HG02642 (cell line): Measurements from ENCODE around the gene MXI1.

Experiments
- ATAC-seq: cut with Tn5 transposase; IDR thresholded peaks from one replicate; pipeline ENCODE4 v1.9.1; 2021; ENCODE audit warnings: mild to moderate bottlenecking; ENCODE audit not compliant: unreplicated experiment, poor library complexity

Gene MXI1

DNA sequence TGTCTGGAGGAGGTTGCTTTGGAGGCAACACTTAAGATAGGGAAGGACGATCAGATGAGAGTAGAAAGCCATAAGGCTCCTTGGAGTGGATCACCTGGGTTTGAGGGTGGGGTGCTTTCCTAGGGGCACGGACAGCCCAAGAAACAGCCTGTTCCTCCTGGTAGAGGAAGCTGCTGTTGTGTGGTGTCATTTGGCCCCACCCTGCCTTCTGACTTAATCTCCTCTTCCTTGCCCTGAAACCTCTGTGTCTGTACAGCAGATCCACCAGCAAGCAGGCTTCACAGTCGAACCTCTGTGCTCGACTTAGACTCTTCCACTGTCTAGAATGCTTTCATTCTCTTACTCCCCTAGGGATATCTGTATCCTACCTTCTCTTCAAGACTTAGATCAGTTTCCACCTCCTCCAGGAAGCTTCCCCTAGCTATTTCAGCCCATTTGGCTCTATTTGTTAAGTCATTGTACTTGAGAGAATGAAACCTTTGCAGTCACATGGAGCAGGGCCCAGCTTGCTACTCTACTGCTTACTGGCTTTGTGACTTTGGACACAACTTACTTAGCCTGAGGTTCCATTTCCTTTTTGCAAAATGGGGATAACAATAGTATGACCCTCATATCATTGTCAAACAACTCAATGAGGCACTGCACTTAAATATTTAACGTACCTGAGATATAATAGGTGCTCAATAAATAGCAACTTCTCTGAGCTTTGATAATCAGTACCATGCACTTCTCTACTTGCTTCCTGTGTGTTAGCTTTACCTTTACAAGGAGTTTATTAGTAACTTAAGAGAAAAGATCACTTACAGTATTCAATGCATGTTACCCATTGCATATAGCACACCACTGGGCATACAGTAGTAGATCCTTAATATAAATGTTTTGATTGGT lies 5.0 kb downstream of the MXI1 start:
- ATAC-seq = no peak

GRCh38 chr10:110214371-110214826 lies 7.0 kb downstream of the MXI1 start:
- no peak for ATAC-seq

GRCh38 chr10:110215286-110216170 lies 8.1 kb downstream of the MXI1 start:
- no peak for ATAC-seq

- ATAC-seq = no peak
Measured at GRCh38 chr10:110216240-110216639, 8.8 kb downstream of the MXI1 start.

DNA sequence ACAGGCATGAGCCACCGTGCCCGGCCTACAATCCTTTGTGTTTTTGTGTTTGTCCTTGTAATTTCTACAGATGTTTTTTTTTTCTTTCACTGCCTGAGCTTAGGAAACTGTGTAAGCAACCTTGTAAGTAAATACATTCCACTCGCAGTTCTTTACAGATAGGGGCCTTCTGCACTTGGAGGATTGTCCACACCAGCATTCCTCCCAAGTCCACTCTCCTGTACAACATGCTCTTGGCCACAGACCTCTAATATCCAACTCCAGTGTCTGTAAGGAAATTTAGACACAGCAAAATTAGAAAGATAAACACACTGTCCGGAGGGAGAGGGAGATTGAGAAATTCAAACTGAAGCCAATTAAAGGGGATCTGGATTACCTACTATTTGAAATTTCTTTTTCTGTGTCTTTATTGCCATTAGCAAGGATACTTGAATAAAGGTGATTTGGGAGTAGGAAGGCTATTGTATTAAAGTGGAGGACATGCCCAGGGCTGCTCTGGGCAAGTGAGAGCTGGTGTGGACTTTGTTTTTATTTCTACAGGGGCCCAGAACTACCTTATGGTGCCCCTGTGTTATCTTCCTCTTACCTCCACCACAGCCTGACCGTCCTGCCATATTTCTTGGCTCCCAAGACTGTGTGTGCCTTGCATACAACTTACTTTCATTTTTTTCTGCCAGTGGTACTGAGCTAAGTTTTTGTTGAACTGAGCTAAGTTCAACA lies 9.7 kb downstream of the MXI1 start:
- no peak for ATAC-seq

DNA sequence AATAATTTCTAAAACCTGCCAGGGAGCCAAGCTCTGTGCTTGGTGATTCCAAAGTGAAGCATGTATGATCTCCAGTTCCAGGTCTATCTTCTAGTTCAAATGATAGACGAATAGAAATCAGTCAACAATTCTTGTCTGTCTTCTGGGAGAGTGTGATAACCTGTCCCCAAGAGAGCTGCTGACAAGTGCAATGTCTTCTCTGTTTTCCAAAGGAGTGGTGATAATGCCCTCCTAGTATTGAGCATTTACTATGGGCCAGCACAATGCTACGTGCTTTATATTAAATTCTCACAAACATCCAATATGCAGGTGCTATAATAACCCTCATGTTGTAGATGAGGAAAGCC lies 10.2 kb downstream of the MXI1 start:
- no peak for ATAC-seq

- ATAC-seq = no peak
Measured at GRCh38 chr10:110218632-110219031, 11.2 kb downstream of the MXI1 start.

- ATAC-seq = no peak
Measured at GRCh38 chr10:110219884-110220283, 12.5 kb downstream of the MXI1 start.

DNA sequence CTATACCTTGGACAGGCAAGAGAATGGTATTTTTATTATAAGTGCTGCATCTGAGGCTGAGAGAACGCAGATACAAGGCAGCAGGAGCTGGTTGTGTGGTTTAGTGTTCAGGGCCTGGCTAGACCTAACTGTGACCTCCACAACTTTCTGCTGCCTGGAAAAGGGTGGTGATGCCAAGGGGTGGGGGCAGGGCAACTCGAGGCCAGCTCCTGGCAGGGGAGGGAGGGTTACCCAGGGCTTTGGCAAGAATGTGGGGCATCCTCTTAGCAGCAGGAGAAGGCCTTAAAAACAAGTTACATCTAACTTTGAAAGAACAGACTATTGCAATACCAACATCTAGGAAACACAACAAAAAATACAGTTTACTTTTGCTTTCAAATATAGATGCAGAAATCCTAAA lies 13.0 kb downstream of the MXI1 start:
- ATAC-seq = no peak

- no peak for ATAC-seq
Measured at GRCh38 chr10:110221044-110221720, 13.8 kb downstream of the MXI1 start.

DNA sequence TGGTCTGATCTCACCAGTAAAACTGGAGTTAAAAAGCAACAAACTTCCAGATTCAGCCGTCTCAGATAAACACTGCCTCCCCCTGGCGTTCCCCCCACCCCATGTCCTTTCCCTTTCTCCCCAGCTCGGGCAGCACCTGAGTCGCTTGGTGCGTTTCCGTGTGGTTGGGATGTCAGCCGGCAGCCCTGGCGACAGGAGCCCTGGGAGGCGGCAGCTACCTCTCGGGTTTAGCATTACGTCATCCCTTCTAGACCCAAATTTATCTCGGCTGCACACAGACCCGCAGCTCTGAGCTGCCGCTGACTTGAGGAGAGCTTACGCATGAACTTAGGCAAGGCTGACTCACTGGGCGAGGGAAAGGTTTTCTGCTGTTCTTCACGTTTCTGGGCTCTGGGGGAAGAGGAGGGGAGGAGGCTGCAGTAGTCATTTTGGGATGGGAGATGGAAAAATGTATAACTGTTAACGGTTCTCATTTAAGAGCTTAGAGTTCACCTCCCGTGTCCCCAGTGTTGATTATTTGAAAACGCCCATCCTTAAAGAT lies 14.4 kb downstream of the MXI1 start:
- ATAC-seq = peak; percentile 44

DNA sequence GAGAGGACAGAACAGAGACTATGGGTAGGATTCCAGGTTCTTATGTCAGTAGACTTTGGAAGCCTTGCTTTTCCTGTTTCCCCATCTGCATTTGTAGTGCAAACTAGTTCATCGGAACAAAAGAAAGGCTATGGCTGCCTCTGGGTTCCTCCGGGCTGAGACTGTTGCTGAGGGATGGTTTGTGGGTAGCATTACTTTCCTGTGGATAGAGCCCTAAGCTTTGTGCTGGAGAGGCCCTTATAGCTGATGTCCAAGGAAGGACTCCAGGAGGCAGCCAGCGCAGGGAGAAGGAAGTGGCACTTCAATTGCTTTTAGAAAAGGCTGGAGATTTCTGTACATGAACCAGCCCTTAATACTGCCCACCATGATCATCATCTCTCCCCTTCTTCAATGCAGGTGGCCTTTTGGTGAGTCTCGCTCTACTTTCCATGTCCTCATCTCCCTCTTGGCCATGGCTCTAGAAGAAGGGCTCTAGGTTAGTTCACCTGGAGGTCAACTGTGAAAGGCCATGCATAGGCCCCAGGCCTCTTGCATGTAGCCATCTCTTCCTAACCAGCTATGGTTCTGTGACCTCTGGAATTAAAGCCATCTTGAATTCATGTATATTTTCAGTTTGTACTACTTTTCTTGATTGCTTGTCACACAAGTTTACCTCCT lies 15.4 kb downstream of the MXI1 start:
- no peak for ATAC-seq

DNA sequence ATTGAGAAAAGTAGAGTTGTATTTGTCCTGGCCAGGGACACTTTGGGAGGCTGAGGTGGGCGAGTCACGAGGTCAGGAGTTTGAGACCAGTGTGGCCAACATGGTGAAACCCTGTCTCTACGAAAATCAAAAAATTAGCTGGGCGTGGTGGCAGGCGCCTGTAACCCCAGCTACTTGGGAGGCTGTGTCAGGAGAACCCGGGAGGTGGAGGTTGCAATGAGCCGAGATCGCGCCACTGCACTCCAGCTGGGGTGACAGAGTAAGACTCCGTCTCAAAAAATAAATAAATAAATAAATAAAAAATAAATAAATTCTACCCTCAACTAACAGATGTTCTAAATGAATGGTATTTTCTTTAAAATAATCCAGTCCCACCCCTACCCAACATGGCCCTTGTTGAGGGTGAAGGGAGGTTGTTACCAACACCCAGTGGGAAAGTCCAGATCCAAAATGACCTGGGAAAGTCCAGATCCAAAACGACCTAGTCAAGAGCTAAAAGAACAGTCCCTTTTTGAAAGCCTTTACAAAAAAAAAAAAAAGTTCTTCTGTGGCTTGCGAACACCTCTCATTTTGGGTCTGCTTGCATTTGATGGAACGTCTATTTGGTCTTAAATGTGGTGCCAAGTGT lies 16.0 kb downstream of the MXI1 start:
- no peak for ATAC-seq

DNA sequence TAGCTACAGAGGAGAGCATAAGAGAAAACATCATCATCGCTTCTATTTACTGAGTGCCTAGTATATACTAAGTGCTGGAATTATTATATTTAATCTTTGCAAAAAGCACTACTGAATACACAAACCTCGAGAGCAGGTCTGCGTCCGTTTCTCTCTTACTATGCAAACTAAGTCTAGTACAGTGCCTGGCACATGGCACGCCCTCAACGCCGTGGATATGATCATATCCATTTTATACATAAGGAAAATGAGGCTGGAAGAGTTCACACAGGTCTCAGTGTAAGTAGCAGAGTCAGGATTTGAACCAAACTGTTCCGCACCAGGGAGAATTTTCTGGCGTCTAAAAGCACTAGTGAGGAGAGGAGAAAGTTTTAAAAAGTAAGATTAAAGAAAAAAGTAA lies 17.6 kb downstream of the MXI1 start:
- no peak for ATAC-seq

GRCh38 chr10:110225441-110225755 lies 18.0 kb downstream of the MXI1 start:
- peak; percentile 8 for ATAC-seq

DNA sequence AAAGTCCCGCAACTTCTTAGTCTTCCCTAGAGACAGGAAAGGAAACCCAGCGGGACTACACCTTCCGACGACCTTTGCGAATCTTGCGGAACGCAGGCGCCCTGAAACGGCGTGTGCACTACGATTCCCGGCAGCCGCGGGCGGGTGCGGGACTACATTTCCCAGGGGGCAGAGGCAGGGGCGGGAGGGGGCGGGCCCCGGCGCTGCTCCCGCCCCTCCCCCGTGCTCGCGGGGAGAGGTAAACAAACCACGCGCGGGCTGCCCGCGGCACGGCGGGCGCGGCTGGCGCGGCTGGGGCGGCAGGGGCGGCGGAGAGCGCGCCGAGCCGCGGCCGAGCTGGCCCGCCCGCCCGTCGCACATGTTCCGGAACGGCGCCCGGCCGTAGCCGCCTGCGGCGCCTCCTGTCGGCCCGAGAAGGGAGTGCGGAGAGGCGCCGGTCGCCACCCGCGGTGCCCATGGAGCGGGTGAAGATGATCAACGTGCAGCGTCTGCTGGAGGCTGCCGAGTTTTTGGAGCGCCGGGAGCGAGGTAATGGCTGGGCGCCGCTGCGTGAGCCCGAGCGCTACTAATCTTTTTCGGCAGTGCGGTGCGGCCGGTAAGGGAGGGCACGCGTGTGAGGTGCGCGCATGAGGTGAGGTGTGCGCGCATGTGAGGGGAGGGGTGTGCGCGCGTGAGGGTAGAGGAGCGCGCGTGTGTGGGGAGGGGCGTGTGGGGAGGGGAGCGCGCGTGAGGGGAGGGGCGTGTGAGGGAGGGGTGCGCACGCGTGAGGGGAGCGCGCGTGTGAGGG lies 18.5 kb downstream of the MXI1 start:
- ATAC-seq = peak; percentile 77

GRCh38 chr10:110226543-110226925 lies 19.1 kb downstream of the MXI1 start:
- no peak for ATAC-seq

GRCh38 chr10:110226926-110227641 lies 19.7 kb downstream of the MXI1 start:
- no peak for ATAC-seq
